Tibial artery (tissue), 4 donors: Measurements from ENCODE around the gene RREB1.

Source experiments
- DNase-seq, 2 donors: peaks; one replicate each; pipeline ENCODE4 v3.0.0-alpha.2; 2019
- H3K27ac ChIP-seq, 2 donors: fragments of 200-600 bp; sonication (generic) in 1 of 2; 1 replicate in 1 of 2; 2 replicates in 1 of 2; pipeline ENCODE4 v1.5.1; 2018 to 2019; ENCODE audit warnings: mild to moderate bottlenecking in 1 of 2
- H3K27me3 ChIP-seq, 2 donors: fragments of 200-600 bp; sonication (generic) in 1 of 2; one replicate each; pipeline versions ENCODE4 v1.5.1 to v1.6.0; 2016 to 2019
- H3K36me3 ChIP-seq, 3 donors: fragments of 200-600 bp; sonication (generic) in 2 of 3; one replicate each; pipeline ENCODE4 v1.5.1; 2016 to 2019; ENCODE audit warnings: mild to moderate bottlenecking in 2 of 3
- H3K4me1 ChIP-seq, 4 donors: fragments of 200-600 bp; sonication (generic) in 2 of 4; 1 replicate in 3 of 4; 2 replicates in 1 of 4; pipeline ENCODE4 v1.5.1; 2016 to 2019
- H3K4me3 ChIP-seq, 2 donors: fragments of 200-600 bp; sonication (generic) in 1 of 2; 1 replicate in 1 of 2; 2 replicates in 1 of 2; pipeline ENCODE4 v1.5.1; 2018 to 2019; ENCODE audit warnings: mild to moderate bottlenecking in 2 of 2
- H3K9me3 ChIP-seq, 3 donors: fragments of 200-600 bp; sonication (generic) in 1 of 3; one replicate each; pipeline ENCODE4 v1.5.1; 2016 to 2019
- CTCF ChIP-seq, 2 experiments: fragments of 200-600 bp in 1 of 2; fragments of 450-650 bp in 1 of 2; IDR thresholded peaks; one replicate each; pipeline ENCODE4 v1.5.1; 2017 to 2019; ENCODE audit warnings: antibody characterized with exemption in 2 of 2, mild to moderate bottlenecking in 1 of 2, moderate library complexity in 1 of 2
- intact Hi-C: fragments of 100-400 bp; cut with DNase I; formaldehyde crosslinking; loops from one replicate; pipeline ENCODE4 v1.15.0; 2023; ENCODE audit warnings: low total_unique reads

RREB1 gene

GRCh38 chr6:7292596-7293255 lies 185.0 kb downstream of the RREB1 start:
- H3K36me3 ChIP-seq, result peaks cover 73 to 84% (median 84%) of the 10 kb centered on the region in 3 donors
- H3K4me3 ChIP-seq, result no peak overlapping the region
- no peaks in the 10 kb centered on the region for H3K27me3 ChIP-seq
- H3K27ac ChIP-seq, result no peak overlapping the region
- intact Hi-C loops, result no loop called here
- H3K9me3 ChIP-seq, result no peaks in the 10 kb centered on the region
- DNase-seq, result no peak
- TF ChIP-seq CTCF (IDR thresholded peaks at IDR 0.05), result no peak
- no peaks in the 10 kb centered on the region for H3K4me1 ChIP-seq

GRCh38 chr6:7295916-7296315 lies 188.2 kb downstream of the RREB1 start:
- H3K4me3 ChIP-seq, result no peak overlapping the region
- no peak overlapping the region for H3K27ac ChIP-seq
- H3K9me3 ChIP-seq, result no peaks in the 10 kb centered on the region
- H3K36me3 ChIP-seq, result peaks cover 67 to 88% (median 84%) of the 10 kb centered on the region in 3 donors
- no peak for DNase-seq
- H3K4me1 ChIP-seq, result no peaks in the 10 kb centered on the region
- intact Hi-C loops, result no loop called here
- no peak for TF ChIP-seq CTCF (IDR thresholded peaks at IDR 0.05)
- no peaks in the 10 kb centered on the region for H3K27me3 ChIP-seq

- Histone ChIP-seq H3K9me3 (no peaks in the 10 kb centered on the region), H3K27ac (no peak overlapping the region), H3K27me3 (no peaks in the 10 kb centered on the region), H3K4me3 (no peak overlapping the region), H3K36me3 (peaks cover 66 to 88% (median 85%) of the 10 kb centered on the region in 3 donors), H3K4me1 (no peaks in the 10 kb centered on the region)
- no peak for TF ChIP-seq CTCF (IDR thresholded peaks at IDR 0.05)
- intact Hi-C loops, result no loop called here
- no peak for DNase-seq
Measured at GRCh38 chr6:7296602-7297001, 188.8 kb downstream of the RREB1 start.

- peaks cover 73 to 86% (median 85%) of the 10 kb centered on the region in 3 donors for H3K36me3 ChIP-seq
Measured at GRCh38 chr6:7298113-7298512, 190.4 kb downstream of the RREB1 start.

GRCh38 chr6:7300926-7301325 lies 193.2 kb downstream of the RREB1 start:
- Histone ChIP-seq H3K27me3 (no peaks in the 10 kb centered on the region), H3K9me3 (no peaks in the 10 kb centered on the region), H3K4me1 (no peaks in the 10 kb centered on the region), H3K36me3 (peaks cover 74 to 92% (median 82%) of the 10 kb centered on the region in 3 donors), H3K27ac (no peak overlapping the region), H3K4me3 (no peak overlapping the region)
- no peak for TF ChIP-seq CTCF (IDR thresholded peaks at IDR 0.05)
- intact Hi-C loops, result loop anchor here (10.0 kb wide), 1 partner anchor 284 kb away; no protein-coding TSS in a partner anchor
- DNase-seq, result no peak

More at GRCh38 chr6:7298113-7298512, 190.4 kb downstream of the RREB1 start:
- Histone ChIP-seq H3K9me3 (no peaks in the 10 kb centered on the region), H3K4me3 (no peak overlapping the region), H3K4me1 (no peaks in the 10 kb centered on the region), H3K27me3 (no peaks in the 10 kb centered on the region), H3K27ac (no peak overlapping the region)
- intact Hi-C loops, result no loop called here
- no peak for DNase-seq
- TF ChIP-seq CTCF (IDR thresholded peaks at IDR 0.05), result no peak
